Kasumi-1 (cell line): ENCODE results near the gene PMP22.

ENCODE experiments used
- DNase-seq, 2 experiments: peaks; one replicate each; lab custom pipeline; 2025; lab: John Stamatoyannopoulos, UW

PMP22 gene

GRCh38 chr17:15265131-15265530 is at the start of gene PMP22:
PMP22 (minus strand) TSS chr17:15265326; CDS start chr17:15260727, 4,599 bp downstream.
- no peak for DNase-seq

DNA sequence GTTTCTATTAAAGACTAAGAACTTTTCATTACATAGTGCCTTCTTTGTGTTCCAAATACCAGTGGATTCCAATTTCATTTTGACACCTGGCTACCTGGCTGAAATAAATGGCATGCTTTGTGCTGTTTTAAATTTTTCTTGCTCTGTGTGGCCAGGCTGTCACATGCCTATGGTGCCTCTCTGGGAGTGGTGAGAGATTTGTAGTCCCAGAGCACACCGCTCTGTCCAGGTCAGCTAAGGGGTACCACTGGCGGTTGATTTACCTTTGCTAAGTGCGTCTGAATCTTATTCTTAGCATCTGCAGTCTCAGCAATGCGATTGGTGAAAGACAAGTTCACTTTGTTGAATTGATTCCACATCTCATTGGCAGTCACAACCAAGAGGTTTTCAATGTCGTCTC is 46.9 kb upstream of the PMP22 start:
- no peak for DNase-seq

- DNase-seq = no peak
Measured at GRCh38 chr17:15309793-15310192, 44.7 kb upstream of the PMP22 start.

GRCh38 chr17:15309236-15309635 is 44.1 kb upstream of the PMP22 start:
- DNase-seq = no peak

DNA sequence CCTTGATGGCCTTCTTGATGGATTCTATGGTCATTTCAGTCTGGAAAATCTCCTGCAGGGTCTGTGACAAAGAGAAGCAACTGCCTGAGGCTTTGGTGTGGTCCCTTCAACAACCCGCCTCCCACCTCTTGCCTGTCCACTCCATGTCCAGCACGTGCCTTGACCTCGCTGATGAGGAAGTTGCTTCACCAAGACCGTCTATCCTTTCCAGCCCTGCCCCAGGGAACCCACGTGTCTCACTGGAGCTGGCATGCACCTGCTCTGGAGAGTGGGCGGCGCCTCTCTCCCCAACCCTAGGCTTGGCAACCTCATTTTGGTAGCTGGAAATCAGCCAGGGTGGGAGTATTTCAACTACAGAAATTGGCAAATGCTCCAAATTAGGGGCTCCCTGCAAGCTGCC is 43.6 kb upstream of the PMP22 start:
- no peak for DNase-seq

- no peak for DNase-seq
Measured at GRCh38 chr17:15307710-15308111, 42.6 kb upstream of the PMP22 start.

DNA sequence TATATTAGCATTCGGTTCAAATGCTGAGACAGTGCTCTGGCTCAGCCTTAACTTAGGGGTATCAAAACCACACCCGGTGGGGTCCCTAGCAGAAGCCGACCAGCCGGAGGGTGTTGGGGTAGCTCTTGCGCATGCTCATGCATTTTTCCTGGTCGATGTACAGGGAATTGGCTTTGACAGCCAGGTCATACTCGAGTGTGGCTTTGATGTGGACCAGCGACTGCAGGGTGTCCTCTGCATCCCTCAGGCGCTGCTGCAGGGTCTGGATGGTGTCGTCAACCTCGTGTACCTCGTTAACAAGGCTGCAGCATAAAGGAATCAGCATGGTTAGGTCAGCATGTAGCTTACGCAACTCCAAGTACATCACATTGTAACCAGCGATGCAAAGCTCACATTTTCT is 38.7 kb upstream of the PMP22 start:
- DNase-seq = no peak

DNA sequence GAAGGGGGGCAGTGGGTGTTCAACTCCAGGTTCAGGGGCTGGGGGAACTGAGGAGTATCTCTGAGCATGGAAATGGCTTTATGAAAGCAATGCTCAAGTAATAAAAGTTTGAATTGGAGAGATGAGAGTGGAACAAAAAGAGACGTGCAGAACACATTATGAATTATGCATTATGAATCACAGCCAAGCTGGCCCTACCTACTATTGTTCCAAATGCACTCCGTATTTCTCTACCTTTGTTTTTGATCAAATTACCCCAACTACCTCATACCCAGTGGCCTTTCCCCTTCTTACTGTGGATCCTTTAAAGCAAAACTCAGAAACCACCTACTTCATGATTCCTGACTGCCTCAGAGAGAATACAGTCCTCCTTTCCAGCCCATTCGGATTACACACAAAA is 38.1 kb upstream of the PMP22 start:
- no peak for DNase-seq

DNA sequence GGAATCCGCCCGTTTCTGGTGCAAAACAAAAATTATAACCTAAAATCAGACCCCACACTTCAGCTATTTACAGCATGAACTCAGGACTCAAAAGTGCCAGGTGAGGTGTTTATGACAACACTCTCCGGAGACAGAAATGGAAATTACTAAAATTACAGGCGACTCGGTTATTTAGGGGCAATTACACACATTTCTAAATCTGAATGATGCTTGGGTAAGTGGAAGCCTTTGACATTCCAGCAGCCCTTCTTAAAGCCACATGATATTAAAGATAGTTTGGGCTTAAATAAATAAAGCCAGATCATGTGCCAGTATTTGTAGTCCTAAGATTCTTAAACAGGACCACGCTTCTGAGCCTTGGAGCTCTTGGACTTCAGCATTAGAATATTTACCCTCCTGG is 36.7 kb upstream of the PMP22 start:
- no peak for DNase-seq

DNA sequence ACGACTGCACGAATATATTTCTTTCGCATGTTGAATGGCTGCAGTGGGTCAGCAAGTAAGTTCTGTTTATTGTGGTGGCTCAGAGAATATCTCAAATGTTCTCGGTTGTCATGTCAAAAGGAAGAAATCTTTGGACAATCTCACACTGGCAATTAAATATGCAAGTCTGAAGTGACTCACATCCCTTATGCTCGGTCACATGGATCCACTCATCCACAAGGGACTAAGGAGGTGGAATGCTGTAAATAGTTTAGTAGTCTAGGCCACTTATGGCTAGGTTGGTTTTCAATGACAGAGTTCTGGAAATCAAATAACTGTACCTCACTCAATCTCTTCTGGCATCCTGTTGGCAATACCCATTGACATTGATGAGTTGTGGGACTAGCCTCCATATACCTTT is 33.0 kb upstream of the PMP22 start:
- no peak for DNase-seq

DNA sequence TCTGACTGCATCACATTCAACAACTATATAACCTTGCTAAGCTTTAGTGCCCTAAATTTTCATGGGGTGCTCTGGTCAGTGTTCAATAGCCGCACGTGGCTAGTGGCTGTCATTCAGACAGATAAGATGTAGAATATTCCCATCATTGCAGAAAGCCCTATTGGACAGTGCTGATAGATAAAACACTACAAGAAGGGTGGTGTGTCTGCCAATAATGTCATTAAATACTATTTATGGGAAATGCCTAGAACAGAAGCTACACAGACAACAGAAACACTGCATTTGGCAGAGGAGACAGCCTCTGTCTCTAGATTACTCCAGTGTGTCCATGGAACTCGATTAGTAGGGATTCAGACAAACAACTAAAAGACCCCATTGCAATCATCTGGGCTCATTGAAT is 28.4 kb upstream of the PMP22 start:
- DNase-seq = no peak

GRCh38 chr17:15291674-15292361 is 26.7 kb upstream of the PMP22 start:
- DNase-seq = no peak

- DNase-seq = no peak
Measured at GRCh38 chr17:15290605-15291004, 25.5 kb upstream of the PMP22 start.

DNA sequence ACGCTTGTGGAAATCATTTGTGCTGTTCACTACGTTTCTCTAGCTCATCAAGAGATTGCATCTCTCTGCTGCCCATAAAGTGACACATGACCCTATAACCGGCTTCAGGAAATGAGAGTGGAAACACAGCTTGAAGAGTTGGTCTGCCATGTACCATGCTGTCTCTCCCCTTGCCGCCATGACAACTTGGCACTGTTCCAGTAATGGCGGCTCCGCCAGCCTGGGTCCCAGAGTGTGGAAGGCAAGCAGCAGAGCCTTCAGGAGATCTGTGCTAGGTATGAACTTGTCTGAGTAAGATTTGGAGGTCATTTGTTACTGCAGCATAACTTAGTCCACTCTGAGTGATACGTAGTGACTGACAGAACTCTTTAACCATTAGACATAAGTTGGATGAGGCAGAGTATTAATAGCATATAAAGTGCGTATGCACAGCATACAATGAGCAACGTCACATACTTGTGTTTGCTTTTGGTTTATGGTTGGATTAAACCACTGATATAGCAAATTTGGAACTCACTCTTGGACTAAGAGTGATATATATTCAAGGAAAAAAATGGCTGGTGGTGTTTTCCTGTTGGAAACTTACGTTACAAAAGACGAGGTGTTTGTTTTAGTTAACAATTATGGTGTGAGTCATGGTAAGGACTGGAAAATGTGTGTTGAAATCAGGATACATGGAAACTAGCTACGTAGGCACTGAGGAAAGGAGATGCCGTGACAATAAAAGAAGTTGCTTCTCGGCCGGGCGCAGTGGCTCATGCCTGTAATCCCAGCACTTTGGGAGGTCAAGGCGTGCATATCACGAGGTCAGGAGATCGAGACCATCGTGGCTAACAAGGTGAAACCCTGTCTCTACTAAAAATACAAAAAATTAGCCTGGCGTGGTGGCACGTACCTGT is 24.4 kb upstream of the PMP22 start:
- DNase-seq = no peak

DNA sequence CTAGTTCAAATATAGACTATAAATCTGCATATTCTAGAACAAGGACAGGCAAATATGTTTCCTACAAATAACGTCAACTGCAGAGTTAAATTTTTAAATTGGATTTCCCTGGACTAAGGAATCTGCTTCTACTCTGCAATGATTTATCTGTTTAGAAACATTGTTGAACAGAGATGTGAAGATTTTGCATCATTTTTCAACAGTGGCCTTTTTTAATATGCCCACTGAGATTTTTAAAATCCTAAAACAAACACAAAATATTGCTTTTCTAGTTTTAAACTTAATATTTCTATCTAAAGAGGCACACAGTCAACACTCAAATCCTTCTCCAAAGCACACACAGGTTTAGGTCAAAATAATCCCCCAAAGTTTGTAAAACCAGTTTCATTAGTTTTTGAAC is 23.7 kb upstream of the PMP22 start:
- no peak for DNase-seq

- no peak for DNase-seq
Measured at GRCh38 chr17:15287538-15288267, 22.6 kb upstream of the PMP22 start.

GRCh38 chr17:15285466-15285865 is 20.3 kb upstream of the PMP22 start:
- DNase-seq = no peak

DNA sequence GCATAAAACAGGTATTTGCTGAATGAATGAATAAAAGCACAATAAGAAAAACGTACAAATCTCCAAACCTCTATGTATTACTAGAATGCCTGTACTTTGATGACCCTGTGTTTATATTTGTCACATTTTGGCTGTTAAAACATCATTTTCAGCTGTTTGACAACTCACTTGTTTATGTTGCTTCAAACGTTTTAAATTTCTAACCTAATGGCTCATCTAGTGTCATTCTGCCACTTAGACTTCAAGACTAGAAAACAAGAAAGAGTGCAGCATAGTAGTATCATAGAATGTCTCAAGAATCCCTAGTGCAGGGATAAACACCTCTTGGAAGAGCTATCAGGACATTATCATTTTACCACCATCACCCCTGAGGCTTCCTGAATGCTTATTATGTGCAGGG is 19.4 kb upstream of the PMP22 start:
- DNase-seq = no peak

- no peak for DNase-seq
Measured at GRCh38 chr17:15284107-15284506, 19.0 kb upstream of the PMP22 start.

DNA sequence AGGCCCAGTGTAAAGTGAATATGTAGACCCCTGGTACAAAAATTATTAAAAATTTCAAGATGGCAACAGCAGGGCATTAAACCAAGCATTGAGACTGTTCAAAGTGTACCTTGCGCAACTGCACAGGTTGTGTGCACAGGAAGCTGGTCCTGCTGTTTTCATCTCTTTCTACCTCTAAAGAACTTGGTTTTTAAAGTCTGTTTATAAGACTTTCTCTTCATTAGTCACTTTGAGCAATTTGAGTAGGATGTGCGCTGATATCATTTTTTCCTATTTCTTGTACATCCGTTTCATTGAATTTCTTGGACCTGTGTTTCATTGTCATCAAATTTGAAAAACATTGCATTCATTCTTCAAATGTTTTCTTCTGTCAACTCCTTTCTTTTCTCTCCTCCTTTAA is 16.8 kb upstream of the PMP22 start:
- no peak for DNase-seq

DNA sequence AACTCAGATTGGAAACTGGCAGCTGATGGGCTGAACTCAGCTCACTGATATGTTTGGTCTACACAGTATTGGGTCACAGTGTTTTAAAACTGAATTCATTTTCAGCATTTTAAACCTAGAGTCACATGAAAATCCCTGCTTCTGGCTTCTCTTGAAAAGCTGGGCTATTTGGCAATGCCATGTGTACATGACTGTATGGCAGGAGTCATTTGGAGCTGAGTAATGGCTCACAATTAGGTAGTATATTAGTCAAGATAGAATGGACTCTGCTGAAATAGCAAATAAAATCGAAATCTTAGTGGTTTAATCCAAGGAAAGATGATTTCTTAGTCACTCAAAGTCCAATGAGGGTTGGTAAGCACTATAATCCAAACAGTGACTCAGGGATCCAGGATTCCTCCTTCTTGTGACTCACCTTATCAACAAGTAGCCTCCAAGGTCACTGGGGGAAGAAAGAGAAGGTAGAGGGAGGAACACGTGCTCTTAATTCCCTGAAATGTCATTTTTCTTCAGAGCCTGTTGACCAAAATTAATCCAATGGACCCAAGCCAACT is 13.9 kb upstream of the PMP22 start:
- DNase-seq = no peak

DNA sequence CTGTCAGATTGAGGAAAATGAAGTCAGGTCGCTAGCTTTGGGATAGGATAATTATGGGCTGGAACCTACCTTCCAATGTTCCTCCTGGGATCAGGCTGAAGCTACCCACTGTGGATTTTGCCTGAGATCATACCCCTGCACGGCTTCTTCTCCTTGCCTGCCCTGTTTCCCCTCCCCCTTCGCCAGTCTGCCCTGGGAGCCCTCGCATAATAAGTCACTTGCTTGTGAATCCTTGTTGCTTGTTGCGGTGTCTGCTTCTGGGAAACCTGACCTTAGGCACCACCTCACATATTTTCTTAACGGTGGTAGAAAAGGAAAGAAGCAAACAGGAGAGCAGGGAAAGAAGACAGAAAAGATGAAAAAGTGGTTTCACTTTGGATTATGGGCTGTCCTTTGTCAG is 13.3 kb upstream of the PMP22 start:
- no peak for DNase-seq

DNA sequence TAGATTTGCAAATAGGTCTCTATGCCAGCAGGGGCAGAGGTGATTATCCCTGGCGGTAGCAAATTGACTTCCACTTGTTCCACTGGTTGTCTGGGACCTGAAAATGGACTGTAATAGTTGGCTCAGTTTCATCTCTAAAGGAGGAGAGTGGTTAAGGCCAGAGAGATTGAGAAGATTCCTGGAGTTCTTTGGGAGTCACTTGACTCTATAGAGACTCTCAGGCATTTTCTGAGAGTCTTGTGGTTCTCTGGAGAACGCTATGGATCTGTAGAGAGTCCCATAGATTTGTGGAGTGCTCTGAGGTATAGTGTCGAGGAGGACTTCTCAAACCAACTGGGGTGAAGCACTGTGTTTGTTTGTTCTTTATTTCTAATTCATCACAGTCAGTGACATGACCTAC is 8.9 kb upstream of the PMP22 start:
- no peak for DNase-seq
